Measurements from ENCODE around the gene ODAD2.

DNA sequence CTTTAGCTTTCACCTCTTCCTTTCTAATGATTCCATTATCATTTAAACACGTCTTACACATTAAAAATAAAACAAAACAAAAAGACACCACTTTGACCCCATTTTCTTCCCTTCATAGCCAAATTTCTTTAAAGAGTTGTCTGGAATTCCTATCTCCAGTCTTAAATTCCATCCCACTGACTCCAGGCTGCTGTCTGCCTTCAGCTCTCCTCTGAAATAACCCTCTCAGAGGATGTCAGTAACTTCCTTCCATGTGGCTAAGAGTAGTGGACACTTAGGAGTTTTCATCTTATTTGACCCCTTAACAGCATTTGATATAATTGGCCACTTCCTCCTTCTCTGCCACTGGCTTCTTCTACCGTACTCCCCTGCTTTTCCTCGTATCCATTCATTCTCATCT, 183.6 kb downstream of the ODAD2 start:
- no peak for TF ChIP-seq POLR2AphosphoS5 (IDR thresholded peaks at IDR 0.05; ENCODE audit: low read depth, low read length)
- TF ChIP-seq, protein P1, sequence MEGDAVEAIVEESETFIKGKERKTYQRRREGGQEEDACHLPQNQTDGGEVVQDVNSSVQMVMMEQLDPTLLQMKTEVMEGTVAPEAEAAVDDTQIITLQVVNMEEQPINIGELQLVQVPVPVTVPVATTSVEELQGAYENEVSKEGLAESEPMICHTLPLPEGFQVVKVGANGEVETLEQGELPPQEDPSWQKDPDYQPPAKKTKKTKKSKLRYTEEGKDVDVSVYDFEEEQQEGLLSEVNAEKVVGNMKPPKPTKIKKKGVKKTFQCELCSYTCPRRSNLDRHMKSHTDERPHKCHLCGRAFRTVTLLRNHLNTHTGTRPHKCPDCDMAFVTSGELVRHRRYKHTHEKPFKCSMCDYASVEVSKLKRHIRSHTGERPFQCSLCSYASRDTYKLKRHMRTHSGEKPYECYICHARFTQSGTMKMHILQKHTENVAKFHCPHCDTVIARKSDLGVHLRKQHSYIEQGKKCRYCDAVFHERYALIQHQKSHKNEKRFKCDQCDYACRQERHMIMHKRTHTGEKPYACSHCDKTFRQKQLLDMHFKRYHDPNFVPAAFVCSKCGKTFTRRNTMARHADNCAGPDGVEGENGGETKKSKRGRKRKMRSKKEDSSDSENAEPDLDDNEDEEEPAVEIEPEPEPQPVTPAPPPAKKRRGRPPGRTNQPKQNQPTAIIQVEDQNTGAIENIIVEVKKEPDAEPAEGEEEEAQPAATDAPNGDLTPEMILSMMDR (IDR thresholded peaks at IDR 0.05): no peak
- TF ChIP-seq SIN3A (IDR thresholded peaks at IDR 0.05; ENCODE audit: borderline replicate concordance, insufficient read depth, low read depth, low read length): no peak
- TF ChIP-seq TCF7L2 (IDR thresholded peaks at IDR 0.05; ENCODE audit: low read depth, low read length): no peak
